22Rv1 (cell line): ENCODE data around the gene ADRA1B.

Experiments
- H3K27ac ChIP-seq: fragments of 450-650 bp; 2 replicates; pipeline ENCODE4 v1.5.1; 2017
- CTCF ChIP-seq: fragments of 450-650 bp; IDR thresholded peaks from 2 replicates; pipeline ENCODE4 v1.5.1; 2017; ENCODE audit warnings: mild to moderate bottlenecking
- ZFX ChIP-seq: fragments of 450-650 bp; IDR thresholded peaks from 2 replicates; pipeline ENCODE4 v1.6.1; 2017; ENCODE audit warnings: antibody characterized with exemption, borderline replicate concordance

Gene ADRA1B

GRCh38 chr5:159881967-159882366, 34.3 kb upstream of the ADRA1B start:
- TF ChIP-seq ZFX = no peak
- no peak for TF ChIP-seq CTCF

GRCh38 chr5:159883522-159883950, 32.7 kb upstream of the ADRA1B start:
- TF ChIP-seq ZFX (no peak), CTCF (no peak)
- no peak overlapping the region for H3K27ac ChIP-seq

More at GRCh38 chr5:159881967-159882366, 34.3 kb upstream of the ADRA1B start:
- no peak overlapping the region for H3K27ac ChIP-seq

- H3K27ac ChIP-seq = no peak overlapping the region
Measured at GRCh38 chr5:159884917-159885620, 31.2 kb upstream of the ADRA1B start.

GRCh38 chr5:159886296-159886695, 30.0 kb upstream of the ADRA1B start:
- no peak for TF ChIP-seq CTCF
- TF ChIP-seq ZFX = no peak
- H3K27ac ChIP-seq = no peak overlapping the region

More at GRCh38 chr5:159884917-159885620, 31.2 kb upstream of the ADRA1B start:
- no peak for TF ChIP-seq CTCF
- no peak for TF ChIP-seq ZFX

- H3K27ac ChIP-seq = no peak overlapping the region
- TF ChIP-seq CTCF (no peak), ZFX (no peak)
Measured at GRCh38 chr5:159887050-159887449, 29.2 kb upstream of the ADRA1B start.

- no peak overlapping the region for H3K27ac ChIP-seq
- TF ChIP-seq ZFX (no peak), CTCF (no peak)
Measured at GRCh38 chr5:159888860-159889259, 27.4 kb upstream of the ADRA1B start.

GRCh38 chr5:159890141-159890540, 26.1 kb upstream of the ADRA1B start:
- no peak overlapping the region for H3K27ac ChIP-seq
- no peak for TF ChIP-seq CTCF
- TF ChIP-seq ZFX = no peak
